MCF 10A (cell line): ENCODE data around the gene NBL1. TPM values are rescaled to one million over a fixed set of nuclear protein-coding genes. Genes with fewer than 3 reads are reported as not detected.
A peak's percentile ranks its signal among the peaks of the same experiment; 100 is the strongest.

ENCODE experiments used
- BruUV-seq: library from RNA; stranded (reverse); fragments of 400-500 nt; replicated peaks from 2 replicates; lab custom pipeline; 2021; lab: Mats Ljungman, UMichigan
- CTCF ChIA-PET: fragments of 300-600 bp; sonication (Branson Sonifier 250); formaldehyde crosslinking; extraction: SDS; loops from one replicate; lab custom pipeline; 2021; ENCODE audit warnings: antibody characterized with exemption, inconsistent platforms; lab: Yijun Ruan, JAX
- POLR2A ChIA-PET: fragments of 300-600, 350-650 bp; sonication (Branson Sonifier 250); formaldehyde crosslinking; extraction: SDS; loops from one replicate; lab custom pipeline; 2020; ENCODE audit warnings: antibody characterized with exemption, inconsistent platforms; lab: Yijun Ruan, JAX
- DNase-seq: peaks from one replicate; pipeline ENCODE4 v3.0.0-alpha.2; 2018; ENCODE audit not compliant: unreplicated experiment
- H3K27ac Mint-ChIP-seq: one replicate; pipeline ENCODE4 v1.8.0; 2022; ENCODE audit warnings: mild to moderate bottlenecking, low read depth, mixed read lengths; ENCODE audit not compliant: unreplicated experiment
- H3K27me3 Mint-ChIP-seq: one replicate; pipeline ENCODE4 v1.8.0; 2022; ENCODE audit warnings: mixed read lengths; ENCODE audit not compliant: insufficient read depth, unreplicated experiment
- H3K36me3 Mint-ChIP-seq: one replicate; pipeline ENCODE4 v1.8.0; 2022; ENCODE audit warnings: mild to moderate bottlenecking, moderate library complexity, mixed read lengths; ENCODE audit not compliant: insufficient read depth, unreplicated experiment
- H3K4me1 Mint-ChIP-seq: one replicate; pipeline ENCODE4 v1.8.0; 2022; ENCODE audit warnings: mixed read lengths; ENCODE audit not compliant: insufficient read depth, unreplicated experiment
- H3K4me3 Mint-ChIP-seq: one replicate; pipeline ENCODE4 v1.8.0; 2022; ENCODE audit warnings: mild to moderate bottlenecking, moderate library complexity, mixed read lengths; ENCODE audit not compliant: unreplicated experiment
- H3K9me3 Mint-ChIP-seq: one replicate; pipeline ENCODE4 v1.8.0; 2022; ENCODE audit warnings: mixed read lengths; ENCODE audit not compliant: unreplicated experiment
- CTCF ChIP-seq: fragments of 200-600 bp; IDR thresholded peaks from one replicate; pipeline ENCODE4 v1.8.0; 2022; ENCODE audit warnings: antibody characterized with exemption, mild to moderate bottlenecking; ENCODE audit not compliant: unreplicated experiment
- intact Hi-C: fragments of 100-400 bp; cut with micrococcal nuclease; formaldehyde crosslinking; loops from 2 replicates; pipeline ENCODE4 v1.14.1; 2022
- total RNA-seq: library from RNA; stranded (reverse); gene quantifications from 2 replicates; pipeline ENCODE4 v1.2.3, GENCODE V29; 2022

The NBL1 gene
- total RNA-seq, 1 experiment from 2014 or later = 70.4 TPM

- POLR2A ChIA-PET = no interaction called here
Observed at GRCh38 chr1:19656134-19656779, 12.1 kb downstream of the NBL1 start.

GRCh38 chr1:19656780-19657466, 12.8 kb downstream of the NBL1 start:
- Mint-ChIP-seq H3K36me3 (peaks cover 36% of the 10 kb centered on the region), H3K27me3 (no peaks in the 10 kb centered on the region), H3K27ac (no peak overlapping the region), H3K4me3 (no peak overlapping the region), H3K4me1 (peaks cover 21% of the 10 kb centered on the region), H3K9me3 (no peaks in the 10 kb centered on the region)
- CTCF ChIA-PET = interaction anchor here (0.6 to 1.7 kb wide), 4 partner anchors 11 to 313 kb away, joined by 3 to 8 read pairs (median 4); no protein-coding TSS in a partner anchor
- BruUV-seq = no TSS peak
- TF ChIP-seq CTCF = no peak
- intact Hi-C loops = no loop called here
- DNase-seq = no peak
- POLR2A ChIA-PET = interaction anchor here (0.6 kb wide), 1 partner anchor 446 kb away, joined by 3 read pairs; no protein-coding TSS in a partner anchor

More at GRCh38 chr1:19656134-19656779, 12.1 kb downstream of the NBL1 start:
- Mint-ChIP-seq H3K27ac (no peak overlapping the region), H3K9me3 (no peaks in the 10 kb centered on the region), H3K4me3 (no peak overlapping the region), H3K36me3 (peaks cover 40% of the 10 kb centered on the region), H3K27me3 (no peaks in the 10 kb centered on the region), H3K4me1 (peaks cover 28% of the 10 kb centered on the region)
- no peak for DNase-seq
- no TSS peak for BruUV-seq
- CTCF ChIA-PET = interaction anchor here (0.6 to 1.7 kb wide), 3 partner anchors 93 to 312 kb away, joined by 3 to 8 read pairs (median 5); no protein-coding TSS in a partner anchor
- intact Hi-C loops = no loop called here
- no peak for TF ChIP-seq CTCF

DNA sequence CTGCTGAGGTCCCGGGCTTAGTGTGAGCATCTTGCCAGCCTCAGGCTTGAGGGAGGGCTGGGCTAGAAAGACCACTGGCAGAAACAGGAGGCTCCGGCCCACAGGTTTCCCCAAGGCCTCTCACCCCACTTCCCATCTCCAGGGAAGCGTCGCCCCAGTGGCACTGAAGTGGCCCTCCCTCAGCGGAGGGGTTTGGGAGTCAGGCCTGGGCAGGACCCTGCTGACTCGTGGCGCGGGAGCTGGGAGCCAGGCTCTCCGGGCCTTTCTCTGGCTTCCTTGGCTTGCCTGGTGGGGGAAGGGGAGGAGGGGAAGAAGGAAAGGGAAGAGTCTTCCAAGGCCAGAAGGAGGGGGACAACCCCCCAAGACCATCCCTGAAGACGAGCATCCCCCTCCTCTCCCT, 13.4 kb downstream of the NBL1 start:
- DNase-seq = no peak
- intact Hi-C loops = no loop called here
- TF ChIP-seq CTCF = no peak
- Mint-ChIP-seq H3K9me3 (no peaks in the 10 kb centered on the region), H3K27me3 (no peaks in the 10 kb centered on the region), H3K4me3 (no peak overlapping the region), H3K27ac (no peak overlapping the region), H3K36me3 (peaks cover 32% of the 10 kb centered on the region), H3K4me1 (peaks cover 18% of the 10 kb centered on the region)
- TSS peak; percentile 70 for BruUV-seq
- ChIA-PET CTCF (interaction anchor here (0.7 to 1.7 kb wide), 3 partner anchors 10 to 313 kb away, joined by 4 to 8 read pairs (median 5); no protein-coding TSS in a partner anchor), POLR2A (interaction anchor here (0.6 kb wide), 2 partner anchors 46 to 446 kb away, joined by 3 read pairs; no protein-coding TSS in a partner anchor)

- Mint-ChIP-seq H3K4me1 (peaks cover 18% of the 10 kb centered on the region), H3K27me3 (no peaks in the 10 kb centered on the region), H3K36me3 (peaks cover 32% of the 10 kb centered on the region), H3K27ac (no peak overlapping the region), H3K9me3 (no peaks in the 10 kb centered on the region), H3K4me3 (no peak overlapping the region)
- BruUV-seq = no TSS peak
- intact Hi-C loops = no loop called here
- DNase-seq = no peak
- no peak for TF ChIP-seq CTCF
- POLR2A ChIA-PET = interaction anchor here (0.6 kb wide), 1 partner anchor 45 kb away, joined by 3 read pairs; no protein-coding TSS in a partner anchor
- CTCF ChIA-PET = no interaction called here
Observed at GRCh38 chr1:19658186-19658585, 14.1 kb downstream of the NBL1 start.
